ENCODE measurements around the gene PRCP. TPM values are rescaled to one million over a fixed set of nuclear protein-coding genes. Genes with fewer than 3 reads are reported as not detected.
A peak's percentile ranks its signal among the peaks of the same experiment; 100 is the strongest.
"Not testable (repeated sequence)": the region's sequence is repeated elsewhere in the genome, so short reads cannot be mapped to it uniquely, and the experiment has no call there.

Gene PRCP
- 34.6 and 49.1 TPM in 2 replicates for total RNA-seq (2014; rRNA removed; shearing (Covaris generic))

DNA sequence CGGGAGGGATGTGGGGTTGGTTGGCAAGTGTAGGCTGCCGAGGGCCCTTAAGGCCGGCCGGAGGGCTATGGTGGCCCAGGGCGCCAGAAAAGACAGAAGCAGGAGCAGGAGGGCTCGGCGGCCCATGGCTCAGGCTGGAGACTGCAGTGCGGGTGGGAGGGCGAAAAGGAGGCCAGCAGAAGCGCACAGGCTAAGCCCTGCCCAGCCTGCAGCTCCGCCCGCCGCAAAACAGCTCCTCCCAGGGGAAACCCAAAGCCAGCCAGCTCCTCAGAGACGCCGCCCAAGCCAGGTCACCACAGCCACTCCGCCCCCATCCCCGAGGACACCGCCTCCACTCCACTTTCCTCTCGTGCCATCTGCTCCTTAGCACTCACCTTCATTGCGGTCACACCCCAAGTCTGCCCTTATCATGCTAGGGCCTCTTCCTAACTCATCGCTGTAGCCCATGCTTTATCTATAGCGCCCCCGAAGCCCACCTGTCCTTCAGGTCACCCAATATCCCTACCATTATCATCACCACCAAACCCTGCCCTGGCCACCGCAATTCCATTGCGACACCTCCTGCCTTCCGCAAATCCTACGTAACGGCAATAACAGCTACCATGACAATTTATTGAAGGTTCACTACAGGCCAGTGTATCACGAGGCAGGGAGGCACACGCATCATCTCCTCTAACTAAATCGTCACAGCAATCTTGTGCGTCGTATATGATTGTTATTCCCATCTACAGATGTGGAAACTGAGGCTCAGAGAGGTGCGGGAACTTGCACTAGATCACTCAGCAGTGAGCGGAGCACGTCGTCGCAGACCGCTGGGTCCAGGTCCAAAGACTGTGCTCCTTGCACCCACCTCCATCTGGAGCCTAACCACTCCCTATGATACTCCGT, at the start of gene PRCP:
Gene PRCP (minus strand): TSS at position 154 of the 888 bp plus-strand sequence. CDS start 28 bp downstream, at position 126.
- peak; percentile 95 for DNase-seq (ENCODE audit: low spot score)
- in situ Hi-C loops (cut with HindIII; ENCODE audit: low sequenced_read_pairs), result no loop called here

DNA sequence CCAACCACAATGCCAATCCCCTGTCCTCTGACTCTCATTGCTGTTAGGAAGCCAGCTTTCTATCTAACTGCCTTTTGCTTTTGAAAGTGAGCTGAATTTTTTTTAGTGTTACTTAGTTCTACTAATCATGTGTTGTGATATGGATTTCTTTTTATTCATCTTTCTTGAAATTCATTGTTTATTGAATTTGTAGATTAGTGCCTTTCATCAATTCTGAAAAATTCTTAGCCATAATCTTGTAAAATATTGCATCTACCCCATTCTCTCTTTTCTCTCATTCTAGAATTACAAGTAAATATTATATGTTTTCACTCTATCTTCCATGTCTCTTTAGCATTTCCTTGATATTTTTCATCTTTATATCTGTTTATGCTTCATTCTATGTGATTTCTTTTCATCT, 49.1 kb upstream of the PRCP start:
- in situ Hi-C loops (cut with HindIII; ENCODE audit: low sequenced_read_pairs), result no loop called here
- no peak for DNase-seq (ENCODE audit: low spot score)

DNA sequence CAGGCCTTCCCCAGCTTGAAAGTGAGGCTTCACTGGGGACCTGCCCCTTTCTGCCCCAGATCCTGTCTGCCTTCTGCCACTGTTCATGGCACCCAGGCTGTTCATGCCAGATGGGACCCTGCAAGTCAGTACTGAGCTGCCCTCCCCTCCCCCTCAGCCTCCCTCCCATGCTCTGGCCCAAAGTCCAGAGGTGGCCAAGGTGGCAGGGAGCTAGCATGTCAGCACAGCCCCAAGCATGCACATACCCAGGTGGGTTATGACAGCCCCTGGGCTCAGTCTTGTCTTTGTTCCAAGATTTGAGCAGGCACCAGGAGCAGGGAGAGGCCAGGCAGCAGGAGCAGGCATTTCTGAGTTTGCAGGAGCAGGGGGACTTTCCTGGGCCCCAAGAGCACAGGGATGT, 45.5 kb upstream of the PRCP start:
- in situ Hi-C loops (cut with HindIII; ENCODE audit: low sequenced_read_pairs), result no loop called here

DNA sequence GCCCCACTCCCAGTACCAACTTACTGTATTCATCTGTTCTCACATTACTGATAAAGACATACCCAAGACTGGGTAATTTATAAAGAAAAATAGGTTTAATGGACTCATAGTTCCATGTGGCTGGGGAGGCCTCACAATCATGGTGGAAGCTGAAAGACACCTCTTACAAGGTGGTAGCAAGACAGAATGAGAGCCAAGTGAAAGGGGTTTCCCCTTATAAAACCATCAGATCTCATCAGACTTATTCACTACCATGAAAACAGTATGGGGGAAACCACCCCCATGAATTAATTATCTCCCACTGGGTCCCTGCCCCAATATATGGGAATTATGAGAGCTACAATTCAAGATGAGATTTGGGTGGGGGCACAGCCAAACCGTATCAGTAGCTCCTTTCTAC, 44.8 kb upstream of the PRCP start:
- in situ Hi-C loops (cut with HindIII; ENCODE audit: low sequenced_read_pairs); DNase-seq (ENCODE audit: low spot score): not testable (repeated sequence)

More for the DNA sequence above, 45.5 kb upstream of the PRCP start:
- DNase-seq (ENCODE audit: low spot score), result no peak

DNA sequence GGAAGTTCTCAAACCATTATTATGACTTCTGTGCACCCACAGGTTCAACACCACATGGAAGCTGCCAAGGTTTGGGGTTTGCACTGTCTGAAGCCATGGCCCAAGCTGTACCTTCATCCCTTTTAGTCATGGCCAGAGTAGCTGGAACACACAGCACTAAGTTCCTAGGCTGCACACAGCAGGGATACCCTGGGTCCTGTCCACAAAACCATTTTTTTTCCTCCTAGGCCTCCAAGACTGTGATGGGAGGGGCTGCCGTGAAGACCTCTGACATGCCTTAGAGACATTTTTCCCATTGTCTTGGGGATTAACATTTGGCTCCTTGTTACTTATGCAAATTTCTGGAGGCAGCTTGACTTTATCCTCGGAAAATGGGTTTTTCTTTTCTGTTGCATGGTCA, 44.0 kb upstream of the PRCP start:
- DNase-seq (ENCODE audit: low spot score), result no peak

DNA sequence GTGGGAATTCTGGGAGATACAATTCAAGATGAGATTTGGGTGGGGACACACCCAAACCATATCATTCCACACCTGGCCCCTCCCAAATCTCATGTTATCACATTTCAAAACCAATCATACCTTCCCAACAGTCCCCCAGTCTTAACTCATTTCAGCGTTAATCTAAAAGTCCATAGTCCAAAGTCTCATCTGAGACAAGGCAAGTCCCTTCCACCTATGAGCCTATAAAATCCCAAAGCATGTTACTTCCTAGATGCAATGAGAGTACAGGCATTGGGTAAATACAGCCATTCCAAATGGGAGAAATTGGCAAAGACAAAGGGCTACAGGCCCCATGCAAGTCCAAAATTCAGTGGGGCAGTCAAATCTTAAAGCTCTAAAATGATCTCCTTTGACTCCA, 43.2 kb upstream of the PRCP start:
- in situ Hi-C loops (cut with HindIII; ENCODE audit: low sequenced_read_pairs); DNase-seq (ENCODE audit: low spot score): not testable (repeated sequence)

More for the DNA sequence above, 44.0 kb upstream of the PRCP start:
- in situ Hi-C loops (cut with HindIII; ENCODE audit: low sequenced_read_pairs), result no loop called here

DNA sequence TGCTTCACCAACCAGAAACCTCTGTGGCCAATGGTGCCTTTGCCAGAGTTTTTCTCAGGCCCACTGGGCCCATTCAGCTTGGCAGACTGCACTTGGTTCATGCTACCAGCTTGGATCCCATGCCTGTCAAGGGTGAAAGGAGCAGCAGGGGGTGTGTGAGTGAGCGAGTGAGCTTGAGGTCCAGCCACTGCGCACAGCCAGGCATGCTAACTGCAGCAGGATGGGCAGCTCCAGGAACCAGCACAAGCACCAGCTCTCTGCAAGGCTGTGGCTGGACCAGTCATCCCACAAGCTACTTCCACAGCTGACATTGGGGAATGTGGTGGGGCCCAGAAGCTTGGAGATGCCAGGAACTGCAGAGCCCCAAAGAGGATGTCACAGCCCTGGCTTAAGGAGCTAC, 42.1 kb upstream of the PRCP start:
- in situ Hi-C loops (cut with HindIII; ENCODE audit: low sequenced_read_pairs), result no loop called here
- DNase-seq (ENCODE audit: low spot score), result no peak

DNA sequence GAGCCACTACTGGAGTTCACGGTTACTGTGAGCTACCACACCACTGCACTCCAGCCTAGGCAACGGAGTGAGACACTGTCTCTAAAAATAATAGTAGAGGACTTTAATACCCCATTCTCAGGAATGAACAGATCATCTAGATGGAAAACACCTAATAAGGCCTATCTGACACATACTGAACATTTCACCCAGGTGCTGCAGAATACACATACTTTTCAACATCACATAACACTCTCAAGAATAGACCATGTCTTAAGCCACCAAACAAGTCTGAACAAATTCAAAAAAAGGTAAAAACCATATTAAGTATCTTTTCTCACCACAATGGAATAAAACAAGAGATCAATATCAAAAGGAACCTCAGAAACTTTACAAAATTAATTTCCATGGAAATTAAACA, 39.2 kb upstream of the PRCP start:
- DNase-seq (ENCODE audit: low spot score), result no peak
- in situ Hi-C loops (cut with HindIII; ENCODE audit: low sequenced_read_pairs), result no loop called here

DNA sequence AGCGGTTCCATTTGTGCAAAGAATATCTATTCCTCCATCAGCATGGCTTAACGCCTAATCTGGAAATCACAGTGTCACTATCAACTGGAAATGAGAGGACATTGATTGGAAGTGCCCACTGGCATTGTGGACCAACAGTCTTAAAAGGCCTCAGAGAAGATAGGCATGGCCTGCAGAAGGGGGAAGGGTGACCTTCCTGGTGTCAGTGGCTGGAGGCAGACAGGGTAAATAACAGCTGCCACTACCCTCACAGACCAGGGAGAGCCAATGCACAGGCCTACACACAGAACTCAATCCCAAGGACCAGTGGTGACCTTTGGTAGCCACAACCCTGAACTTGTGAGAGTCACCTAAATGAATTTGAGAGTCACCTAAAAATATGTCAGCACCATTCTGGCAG, 37.3 kb upstream of the PRCP start:
- no peak for DNase-seq (ENCODE audit: low spot score)
- in situ Hi-C loops (cut with HindIII; ENCODE audit: low sequenced_read_pairs), result no loop called here

DNA sequence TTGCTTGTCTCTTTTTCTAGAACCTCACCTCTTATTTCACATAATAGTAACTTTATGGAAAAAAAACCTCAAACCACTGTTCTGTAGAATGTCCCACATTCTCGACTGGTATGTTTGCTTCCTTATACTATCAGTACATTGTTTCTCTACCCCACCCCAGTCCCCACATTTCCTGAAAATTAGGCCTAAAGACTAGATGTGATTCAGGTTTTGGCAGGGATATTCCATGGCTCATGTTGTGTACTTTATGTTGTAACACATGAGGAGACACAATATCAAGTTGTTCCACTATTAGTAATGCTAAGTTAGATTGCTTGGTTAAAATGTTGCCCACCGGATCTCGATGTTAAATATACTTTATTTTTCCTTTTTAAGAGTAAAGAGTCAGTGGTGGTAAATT, 36.0 kb upstream of the PRCP start:
- DNase-seq (ENCODE audit: low spot score), result no peak
- in situ Hi-C loops (cut with HindIII; ENCODE audit: low sequenced_read_pairs), result no loop called here

DNA sequence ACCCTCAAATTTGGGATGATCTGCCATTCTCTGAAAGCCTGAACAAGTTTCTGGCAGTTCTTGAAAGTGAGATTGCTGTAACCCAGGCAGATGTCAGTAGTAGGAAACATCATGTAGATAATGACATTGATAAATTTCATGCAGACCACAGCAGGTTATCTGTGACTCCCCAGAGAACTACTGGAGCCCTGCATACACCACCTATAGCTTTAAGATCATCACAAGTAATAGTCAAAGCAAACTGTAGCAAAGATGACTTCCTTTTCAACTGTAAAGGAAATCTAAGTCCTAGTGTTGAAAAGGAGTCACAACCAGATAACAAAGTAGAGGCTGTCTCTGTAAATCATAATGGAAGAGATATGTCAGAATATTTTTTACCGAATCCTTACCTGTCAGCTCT, 32.3 kb upstream of the PRCP start:
- DNase-seq (ENCODE audit: low spot score), result no peak
- in situ Hi-C loops (cut with HindIII; ENCODE audit: low sequenced_read_pairs), result no loop called here

DNA sequence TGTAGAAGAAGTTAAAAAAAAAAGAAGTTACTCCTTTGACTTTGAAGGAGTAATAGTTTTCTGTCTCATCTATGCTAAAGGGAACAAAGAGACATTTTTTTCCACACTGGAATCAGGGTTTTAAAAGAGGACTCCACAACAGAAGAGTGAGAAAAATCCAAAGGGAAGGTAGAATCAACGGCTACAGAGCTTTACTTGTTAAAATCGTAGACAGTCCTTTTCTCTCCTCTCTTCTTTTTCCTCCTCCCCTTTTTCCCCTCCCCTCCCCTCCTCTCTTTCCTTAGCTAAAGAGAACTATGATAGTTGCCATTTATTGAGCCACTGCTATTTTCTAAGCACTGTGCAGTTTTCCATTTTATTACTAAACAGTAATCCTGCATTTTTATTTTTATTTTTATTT, 30.5 kb upstream of the PRCP start:
- in situ Hi-C loops (cut with HindIII; ENCODE audit: low sequenced_read_pairs), result no loop called here
- no peak for DNase-seq (ENCODE audit: low spot score)

DNA sequence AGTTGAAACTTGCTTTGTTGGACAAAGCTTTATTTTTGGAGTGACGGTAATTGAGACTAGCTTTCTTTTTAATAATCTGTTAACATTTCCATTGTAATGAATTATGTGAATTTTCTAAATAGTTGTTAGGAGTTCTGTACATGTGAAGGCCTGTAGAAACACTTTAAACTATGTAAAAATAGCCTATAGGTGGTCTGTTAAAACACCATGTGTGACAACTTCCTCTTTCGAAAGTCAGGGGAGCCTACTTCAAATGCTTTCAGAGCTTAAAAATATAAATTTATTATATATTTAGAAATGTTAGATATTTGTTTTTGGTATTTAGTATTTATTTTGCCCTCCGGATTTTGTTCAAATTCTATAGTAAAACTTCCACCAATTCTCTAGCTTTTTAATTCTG, 30.0 kb upstream of the PRCP start:
- DNase-seq (ENCODE audit: low spot score), result no peak
- in situ Hi-C loops (cut with HindIII; ENCODE audit: low sequenced_read_pairs), result no loop called here

DNA sequence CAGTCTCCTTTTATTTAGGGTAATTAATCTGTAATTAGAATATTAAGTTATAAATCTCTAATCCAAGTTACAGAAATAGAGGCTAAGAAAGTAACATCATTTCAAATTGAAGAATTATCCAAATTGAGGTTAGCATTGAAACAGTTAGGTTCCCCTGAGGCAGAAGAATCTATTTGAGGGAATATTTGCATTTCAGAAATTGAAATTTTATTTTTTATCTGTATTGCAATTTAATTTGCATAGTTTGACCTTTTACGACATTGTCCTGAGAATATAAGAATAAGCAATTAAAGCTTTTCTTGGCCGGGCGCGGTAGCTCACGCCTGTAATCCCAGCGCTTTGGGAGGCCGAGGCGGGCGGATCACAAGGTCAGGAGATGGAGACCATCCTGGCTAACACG, 28.9 kb upstream of the PRCP start:
- DNase-seq (ENCODE audit: low spot score), result no peak
- in situ Hi-C loops (cut with HindIII; ENCODE audit: low sequenced_read_pairs), result no loop called here

DNA sequence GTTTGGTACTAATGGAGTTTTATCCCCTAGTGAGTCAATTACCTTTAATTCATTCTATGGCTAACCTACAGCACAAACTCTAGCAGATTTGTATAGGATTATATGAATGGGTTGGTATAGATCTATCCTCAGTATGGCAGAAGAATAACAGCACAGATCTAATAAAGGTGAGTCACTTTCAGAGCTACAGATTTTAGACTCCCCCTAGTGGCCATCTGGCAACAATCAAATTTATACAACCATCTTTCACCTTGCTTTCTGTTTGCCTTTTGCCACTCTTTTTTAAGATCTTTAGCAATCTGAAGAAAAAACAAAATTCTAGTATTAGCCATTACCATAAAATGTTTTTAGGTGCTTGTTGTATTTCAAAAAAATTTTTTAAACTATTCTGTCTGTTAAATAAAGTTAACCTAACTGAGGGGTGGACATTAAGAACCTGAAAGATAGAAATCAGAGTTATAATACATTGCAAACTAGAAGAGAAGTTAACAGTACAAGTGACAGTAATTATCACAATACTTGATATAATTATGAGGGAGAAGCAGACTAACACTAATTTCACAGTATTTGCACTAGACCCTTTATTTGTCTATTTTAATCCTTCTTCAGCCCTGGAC, 27.1 kb upstream of the PRCP start:
- peak; percentile 72 for DNase-seq (ENCODE audit: low spot score)
- in situ Hi-C loops (cut with HindIII; ENCODE audit: low sequenced_read_pairs), result no loop called here

DNA sequence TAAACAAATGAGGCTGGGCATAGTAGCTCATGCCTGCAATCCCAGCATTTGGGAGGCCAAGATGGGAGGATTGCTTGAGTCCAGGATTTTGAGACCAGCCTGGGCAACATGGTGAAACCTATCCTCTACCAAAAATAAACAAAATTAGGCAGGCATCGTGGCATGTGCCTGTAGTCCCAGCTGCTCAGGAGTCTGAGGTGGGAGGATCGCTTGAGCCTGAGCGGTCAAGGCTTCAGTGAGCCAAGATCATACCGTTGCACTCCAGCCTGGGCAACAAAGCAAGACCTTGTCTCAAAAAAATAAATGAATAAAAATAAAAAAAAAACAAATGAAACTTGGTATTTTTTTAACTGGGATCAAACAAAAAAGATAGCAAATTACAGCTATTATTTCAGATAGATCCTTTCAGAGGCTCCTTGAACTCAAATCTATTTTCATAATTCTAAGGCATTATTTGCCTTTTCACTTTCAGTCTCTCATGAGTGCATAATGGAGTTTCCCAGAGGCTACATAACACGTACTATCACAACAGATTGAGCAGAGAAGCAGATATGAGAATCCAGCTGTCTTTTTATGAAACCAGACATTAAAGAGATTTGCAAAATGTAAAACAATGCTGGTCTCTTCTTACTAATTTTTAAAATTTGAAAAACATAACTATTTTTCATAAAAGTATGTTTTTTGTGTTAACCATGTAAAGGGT, 24.4 kb upstream of the PRCP start:
- in situ Hi-C loops (cut with HindIII; ENCODE audit: low sequenced_read_pairs), result no loop called here
- DNase-seq (ENCODE audit: low spot score), result no peak

DNA sequence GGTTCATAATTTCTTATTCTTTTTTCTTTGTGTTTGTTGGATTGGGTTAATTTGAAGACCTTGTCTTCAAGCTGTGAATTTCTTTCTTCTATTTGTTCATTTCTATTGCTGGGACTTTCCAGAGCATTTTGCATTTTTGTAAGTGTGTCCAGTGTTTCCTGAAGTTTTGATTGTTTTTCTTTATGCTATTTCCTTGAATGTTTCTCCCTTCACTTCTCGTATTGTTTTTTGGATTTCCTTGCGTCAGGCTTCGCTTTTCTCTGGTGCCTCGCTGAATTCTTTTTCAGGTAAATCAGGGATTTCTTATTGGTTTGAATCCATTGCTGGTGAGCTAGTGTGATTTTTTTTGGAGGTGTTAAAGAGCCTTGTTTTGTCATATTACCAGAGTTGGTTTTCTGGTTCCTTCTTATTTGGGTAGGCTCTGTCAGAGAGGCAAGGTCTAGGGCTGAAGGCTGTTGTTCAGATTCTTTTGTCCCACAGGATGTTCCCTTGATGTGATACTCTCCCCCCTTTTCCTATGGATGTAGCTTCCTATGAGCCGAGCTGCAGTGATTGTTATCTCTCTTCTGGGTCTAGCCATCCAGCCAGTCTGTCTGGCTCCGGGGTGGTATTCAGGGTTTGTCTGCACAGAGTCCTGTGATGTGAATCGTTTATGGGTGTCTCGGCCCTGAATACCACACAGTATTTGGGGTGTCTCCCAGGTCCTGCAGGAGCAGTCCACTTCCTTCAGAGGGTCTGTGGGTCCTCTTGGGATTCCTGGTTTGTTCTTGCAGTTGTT, 22.4 kb upstream of the PRCP start:
- DNase-seq (ENCODE audit: low spot score); in situ Hi-C loops (cut with HindIII; ENCODE audit: low sequenced_read_pairs): not testable (repeated sequence)

DNA sequence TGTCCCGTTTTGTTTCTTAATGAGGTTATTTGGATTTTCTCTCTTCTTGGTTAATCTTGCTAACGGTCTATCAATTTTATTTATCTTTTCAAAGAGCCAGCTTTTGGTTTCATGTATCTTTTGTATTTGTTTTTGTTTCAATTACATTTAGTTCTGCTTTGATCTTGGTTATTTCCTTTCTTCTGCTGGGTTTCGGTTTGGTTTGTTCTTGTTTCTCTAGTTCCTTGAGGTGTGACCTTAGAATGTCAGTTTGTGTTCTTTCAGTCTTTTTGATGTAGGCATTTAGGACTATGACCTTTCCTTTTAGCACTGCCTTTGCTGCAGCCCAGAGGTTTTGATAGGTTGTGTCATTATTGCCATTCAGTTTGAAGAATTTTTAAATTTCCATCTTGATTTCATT, 20.0 kb upstream of the PRCP start:
- DNase-seq (ENCODE audit: low spot score); in situ Hi-C loops (cut with HindIII; ENCODE audit: low sequenced_read_pairs): not testable (repeated sequence)

DNA sequence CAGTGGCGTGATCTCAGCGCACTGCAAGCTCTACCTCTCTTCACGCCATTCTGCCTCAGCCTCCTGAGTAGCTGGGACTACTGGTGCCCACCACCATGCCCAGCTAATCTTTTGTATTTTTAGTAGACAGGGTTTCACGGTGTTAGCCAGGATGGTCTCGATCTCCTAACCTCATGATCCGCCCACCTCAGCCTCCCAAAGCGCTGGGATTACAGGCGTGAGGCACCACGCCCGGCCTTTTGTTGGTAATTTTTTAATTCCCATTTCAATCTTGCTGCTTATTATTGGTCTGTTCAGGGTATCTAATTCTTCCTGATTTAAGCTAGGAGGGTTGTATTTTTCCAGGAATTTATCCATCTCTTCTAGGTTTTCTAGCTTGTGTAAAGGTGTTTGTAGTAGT, 19.6 kb upstream of the PRCP start:
- DNase-seq (ENCODE audit: low spot score); in situ Hi-C loops (cut with HindIII; ENCODE audit: low sequenced_read_pairs): not testable (repeated sequence)
